OCI-LY1 (cell line): ENCODE data around the gene PRELP.

Experiments
- EZH2 ChIP-seq: fragments of 200-600 bp; sonication (generic), shearing (Covaris generic); IDR thresholded peaks from 2 replicates; pipeline ENCODE4 v1.8.0; 2017; ENCODE audit warnings: borderline replicate concordance, mixed run types, mild to moderate bottlenecking, antibody characterized with exemption, low read length, moderate library complexity, mixed read lengths
- TF ChIP-seq, protein P1 (sequence below): fragments of 200-600 bp; sonication (generic), shearing (Covaris generic); IDR thresholded peaks from 2 replicates; pipeline ENCODE4 v1.5.1; 2017; ENCODE audit warnings: mild to moderate bottlenecking, antibody characterized with exemption, low read length, moderate library complexity, mixed read lengths

DNA sequence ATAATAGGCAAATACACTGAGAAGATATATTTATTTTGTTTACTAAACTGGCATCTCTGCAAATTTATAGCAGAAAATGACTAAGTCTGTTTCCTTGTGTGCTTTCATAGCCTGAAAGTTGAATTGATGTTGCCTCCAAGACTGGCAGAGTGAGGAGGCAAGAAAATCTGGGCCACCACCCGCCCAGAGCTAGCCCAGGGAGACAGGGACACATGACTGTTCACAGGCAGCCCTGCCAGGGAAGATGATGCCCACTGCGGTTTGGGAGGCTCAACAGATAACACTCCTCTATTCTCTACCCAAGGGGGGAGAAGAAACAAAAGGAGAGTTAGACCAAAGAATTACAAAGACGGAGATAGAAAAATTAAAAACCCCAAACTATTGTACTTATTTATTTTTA lies 55.5 kb downstream of the PRELP start:
- TF ChIP-seq, protein P1, sequence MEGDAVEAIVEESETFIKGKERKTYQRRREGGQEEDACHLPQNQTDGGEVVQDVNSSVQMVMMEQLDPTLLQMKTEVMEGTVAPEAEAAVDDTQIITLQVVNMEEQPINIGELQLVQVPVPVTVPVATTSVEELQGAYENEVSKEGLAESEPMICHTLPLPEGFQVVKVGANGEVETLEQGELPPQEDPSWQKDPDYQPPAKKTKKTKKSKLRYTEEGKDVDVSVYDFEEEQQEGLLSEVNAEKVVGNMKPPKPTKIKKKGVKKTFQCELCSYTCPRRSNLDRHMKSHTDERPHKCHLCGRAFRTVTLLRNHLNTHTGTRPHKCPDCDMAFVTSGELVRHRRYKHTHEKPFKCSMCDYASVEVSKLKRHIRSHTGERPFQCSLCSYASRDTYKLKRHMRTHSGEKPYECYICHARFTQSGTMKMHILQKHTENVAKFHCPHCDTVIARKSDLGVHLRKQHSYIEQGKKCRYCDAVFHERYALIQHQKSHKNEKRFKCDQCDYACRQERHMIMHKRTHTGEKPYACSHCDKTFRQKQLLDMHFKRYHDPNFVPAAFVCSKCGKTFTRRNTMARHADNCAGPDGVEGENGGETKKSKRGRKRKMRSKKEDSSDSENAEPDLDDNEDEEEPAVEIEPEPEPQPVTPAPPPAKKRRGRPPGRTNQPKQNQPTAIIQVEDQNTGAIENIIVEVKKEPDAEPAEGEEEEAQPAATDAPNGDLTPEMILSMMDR: no peak
- no peak for TF ChIP-seq EZH2
